Spleen (tissue), 11 donors: ENCODE results near the gene SLC44A1. TPM values are rescaled to one million over a fixed set of nuclear protein-coding genes. Genes with fewer than 3 reads are reported as not detected.

Experiments used
- DNase-seq: peaks from one replicate; pipeline ENCODE4 v3.0.0-alpha.2; 2020
- H3K27ac ChIP-seq, 8 donors: fragments of 200-600 bp; sonication (generic) in 7 of 8; 1 replicate in 4 of 8; 2 replicates in 4 of 8; pipeline versions ENCODE4 v1.5.0 to v1.8.0; 2016 to 2021; ENCODE audit warnings: inconsistent platforms in 4 of 8, mild to moderate bottlenecking in 4 of 8, moderate library complexity in 1 of 8
- H3K27me3 ChIP-seq, 7 donors: fragments of 200-600 bp; sonication (generic) in 6 of 7; replicated peaks in 1 of 7; 1 replicate in 4 of 7; 2 replicates in 3 of 7; pipeline versions ENCODE4 v1.5.0 to v1.8.0; 2016 to 2021; ENCODE audit warnings: inconsistent platforms in 3 of 7, mild to moderate bottlenecking in 1 of 7
- H3K36me3 ChIP-seq, 6 donors: fragments of 200-600 bp; sonication (generic) in 5 of 6; 1 replicate in 4 of 6; 2 replicates in 2 of 6; pipeline versions ENCODE4 v1.5.0 to v1.8.0; 2016 to 2021; ENCODE audit warnings: inconsistent platforms in 2 of 6
- H3K4me1 ChIP-seq, 6 donors: fragments of 200-600 bp; sonication (generic) in 5 of 6; 1 replicate in 3 of 6; 2 replicates in 3 of 6; pipeline versions ENCODE4 v1.5.0 to v1.8.0; 2016 to 2021; ENCODE audit warnings: inconsistent platforms in 3 of 6
- H3K4me3 ChIP-seq, 8 donors: fragments of 200-600 bp; sonication (generic) in 7 of 8; 1 replicate in 4 of 8; 2 replicates in 4 of 8; pipeline versions ENCODE4 v1.5.0 to v1.8.0; 2016 to 2021; ENCODE audit warnings: inconsistent platforms in 4 of 8, mild to moderate bottlenecking in 4 of 8, moderate library complexity in 2 of 8
- H3K9me3 ChIP-seq, 8 donors: fragments of 200-600 bp; sonication (generic) in 7 of 8; 1 replicate in 4 of 8; 2 replicates in 4 of 8; pipeline versions ENCODE4 v1.5.0 to v1.8.0; 2016 to 2021; ENCODE audit warnings: inconsistent platforms in 4 of 8
- POLR2A ChIP-seq, 3 donors: fragments of 450-650 bp; IDR thresholded peaks; one replicate each; pipeline ENCODE4 v1.5.1; 2017; ENCODE audit warnings: antibody characterized with exemption in 3 of 3, mild to moderate bottlenecking in 1 of 3
- POLR2AphosphoS5 ChIP-seq, 3 donors: sonication (generic); formaldehyde crosslinking; IDR thresholded peaks; one replicate each; pipeline ENCODE4 v1.5.1; 2017; ENCODE audit warnings: antibody characterized with exemption in 3 of 3
- WGBS, 5 donors: extraction: QIAGEN DNeasy Blood & Tissue Kit in 3 of 5; methylation state at CpG; one replicate each; pipeline versions ENCODE4 v1.1.5 to v1.1.7; 2013 to 2018; 5-methylcytosine and 5-hydroxymethylcytosine counted together
- intact Hi-C: fragments of 100-400 bp; cut with DNase I; formaldehyde crosslinking; loops from one replicate; pipeline ENCODE4 v1.15.0; 2023; ENCODE audit warnings: low total_unique reads
- polyA plus RNA-seq, 3 donors: library from polyadenylated mRNA; stranded (reverse); fragments of 200-250 nt; gene quantifications; one replicate each; pipeline ENCODE4 v1.2.1, GENCODE V29; 2013
- total RNA-seq, 7 donors: library from RNA; depleted of rRNA in 3 of 7; stranded (reverse); fragments of >200 nt in 3 of 7; fragmentation: NEBNext Ultra II Directional in 4 of 7; extraction: Animal tissue kit (Norgen Biotek cat#: 25700) in 4 of 7; gene quantifications; one replicate each; pipeline versions ENCODE4 v1.1.0 to v1.2.1, GENCODE V29; 2016 to 2021
- TF ChIP-seq, protein P1 (sequence below), 11 experiments: fragments of 200-600 bp in 7 of 11; fragments of 450-650 bp in 4 of 11; sonication (generic) in 4 of 11; IDR thresholded peaks in 8 of 11; conservative IDR thresholded peaks in 3 of 11; 1 replicate in 7 of 11; 2 replicates in 4 of 11; pipeline versions ENCODE4 v1.4.0 to v1.8.0; 2016 to 2021; ENCODE audit warnings: antibody characterized with exemption in 11 of 11, inconsistent platforms in 4 of 11, mild to moderate bottlenecking in 1 of 11
- donor health status: healthy with polysubstance abuse.
- donor health status: DM: no; HTN: no; CAD: no; lungs with moderate emphysema.
- donor health status: DM: no; HTN: no; CAD: no.
- donor health status: Bipolar disorder and iron deficiency.
- donor health status: healthy.
- donor health status: DM: no; HTN: no; CAD: no.
- donor health status: DM: yes; HTN: yes; CAD: no.

SLC44A1 gene
- total and polyA plus RNA-seq, 10 donors = 3.1 to 27.5 (median 21.9) TPM

DNA sequence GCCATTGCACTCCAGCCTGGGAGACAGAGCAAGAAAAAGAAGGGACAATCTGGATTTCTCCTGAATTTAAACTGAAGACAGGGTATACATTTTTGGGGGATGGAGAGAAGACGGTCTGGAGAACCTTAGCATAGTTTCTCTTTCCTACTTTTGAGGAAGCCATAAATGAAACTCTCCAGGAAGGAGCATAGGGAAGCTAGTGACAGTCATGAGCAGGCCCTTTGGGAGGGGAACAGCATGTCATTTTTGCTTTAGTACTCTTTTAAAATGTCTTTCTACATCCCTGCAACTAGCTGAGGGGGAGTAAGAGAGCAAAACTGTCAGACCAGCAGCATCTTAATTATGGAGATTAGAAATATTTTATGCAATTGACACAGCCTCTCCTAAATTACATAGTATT is 8.2 kb upstream of the SLC44A1 start:
- Histone ChIP-seq H3K27me3 (peaks cover 0 to 5% (median 0%) of the 10 kb centered on the region in 7 donors), H3K27ac (no peak overlapping the region), H3K4me1 (no peaks in the 10 kb centered on the region), H3K9me3 (no peaks in the 10 kb centered on the region), H3K36me3 (no peaks in the 10 kb centered on the region), H3K4me3 (no peak overlapping the region)
- WGBS, 5 donors = 50 to 87% (median 76%) methylated on average over 1 of the region's 1 CpG
- TF ChIP-seq, protein P1, sequence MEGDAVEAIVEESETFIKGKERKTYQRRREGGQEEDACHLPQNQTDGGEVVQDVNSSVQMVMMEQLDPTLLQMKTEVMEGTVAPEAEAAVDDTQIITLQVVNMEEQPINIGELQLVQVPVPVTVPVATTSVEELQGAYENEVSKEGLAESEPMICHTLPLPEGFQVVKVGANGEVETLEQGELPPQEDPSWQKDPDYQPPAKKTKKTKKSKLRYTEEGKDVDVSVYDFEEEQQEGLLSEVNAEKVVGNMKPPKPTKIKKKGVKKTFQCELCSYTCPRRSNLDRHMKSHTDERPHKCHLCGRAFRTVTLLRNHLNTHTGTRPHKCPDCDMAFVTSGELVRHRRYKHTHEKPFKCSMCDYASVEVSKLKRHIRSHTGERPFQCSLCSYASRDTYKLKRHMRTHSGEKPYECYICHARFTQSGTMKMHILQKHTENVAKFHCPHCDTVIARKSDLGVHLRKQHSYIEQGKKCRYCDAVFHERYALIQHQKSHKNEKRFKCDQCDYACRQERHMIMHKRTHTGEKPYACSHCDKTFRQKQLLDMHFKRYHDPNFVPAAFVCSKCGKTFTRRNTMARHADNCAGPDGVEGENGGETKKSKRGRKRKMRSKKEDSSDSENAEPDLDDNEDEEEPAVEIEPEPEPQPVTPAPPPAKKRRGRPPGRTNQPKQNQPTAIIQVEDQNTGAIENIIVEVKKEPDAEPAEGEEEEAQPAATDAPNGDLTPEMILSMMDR (IDR thresholded peaks at IDR 0.05 in 8 of 11, conservative IDR thresholded peaks at IDR 0.05 in 3 of 11) = no peak
- no peak for TF ChIP-seq POLR2A (IDR thresholded peaks at IDR 0.05)
- TF ChIP-seq POLR2AphosphoS5 (IDR thresholded peaks at IDR 0.05) = no peak
- DNase-seq = no peak
- intact Hi-C loops = no loop called here

DNA sequence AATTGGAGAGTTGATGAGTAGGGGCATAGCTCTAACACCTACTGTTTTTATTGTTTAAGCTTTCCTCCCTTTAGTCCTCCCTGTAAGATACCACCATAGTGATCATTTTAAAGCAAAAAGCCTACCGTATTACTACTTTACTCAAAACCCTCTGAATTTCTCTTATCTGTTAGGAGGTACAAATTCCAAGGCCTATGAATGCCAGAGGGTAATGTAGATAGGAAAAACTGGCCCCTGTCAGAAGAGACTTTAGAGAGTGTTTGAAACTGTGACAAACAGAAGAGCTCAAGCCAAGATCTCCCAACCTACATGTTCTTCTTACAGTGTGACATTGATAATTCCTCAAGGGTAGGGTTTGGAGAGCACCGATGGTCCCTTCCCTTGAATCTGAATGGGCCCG is 7.2 kb upstream of the SLC44A1 start:
- H3K9me3 ChIP-seq = no peaks in the 10 kb centered on the region
- H3K27me3 ChIP-seq = peaks cover 0 to 5% (median 0%) of the 10 kb centered on the region in 7 donors
- H3K4me1 ChIP-seq = peaks cover 0 to 3% (median 0%) of the 10 kb centered on the region in 6 donors
- no peaks in the 10 kb centered on the region for H3K36me3 ChIP-seq
- TF ChIP-seq POLR2AphosphoS5 (IDR thresholded peaks at IDR 0.05) = no peak
- TF ChIP-seq, protein P1 (IDR thresholded peaks at IDR 0.05 in 8 of 11, conservative IDR thresholded peaks at IDR 0.05 in 3 of 11) = no peak
- no peak for TF ChIP-seq POLR2A (IDR thresholded peaks at IDR 0.05)
- intact Hi-C loops = no loop called here
- WGBS, 5 donors = 90 to 99% (median 97%) methylated on average over 3 of the region's 3 CpGs
- H3K27ac ChIP-seq = no peak overlapping the region
- no peak for DNase-seq
- no peak overlapping the region for H3K4me3 ChIP-seq

DNA sequence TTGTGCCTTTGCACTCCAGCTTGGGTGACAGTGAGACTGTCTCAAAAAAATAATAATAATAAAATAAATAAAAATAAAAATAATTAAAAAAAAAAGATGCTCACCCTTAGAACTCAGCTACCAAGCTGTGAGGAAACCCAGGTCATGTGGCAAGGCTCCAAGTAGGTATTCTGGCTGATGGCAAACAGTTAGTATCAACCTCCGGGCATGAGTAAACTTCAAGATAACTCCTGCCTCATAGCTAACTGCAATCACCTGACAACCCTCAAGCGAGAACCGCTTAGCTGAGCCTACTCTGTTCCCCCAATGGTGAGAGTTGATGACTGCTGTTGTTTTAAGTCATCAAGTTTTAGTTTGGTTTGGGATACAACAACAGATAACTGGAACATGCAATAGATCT is 6.1 kb upstream of the SLC44A1 start:
- no peak for DNase-seq
- Histone ChIP-seq H3K4me3 (no peak overlapping the region), H3K4me1 (peaks cover 3 to 13% (median 6%) of the 10 kb centered on the region in 6 donors), H3K9me3 (no peaks in the 10 kb centered on the region), H3K36me3 (no peaks in the 10 kb centered on the region), H3K27me3 (peaks cover 0 to 5% (median 0%) of the 10 kb centered on the region in 7 donors), H3K27ac (no peak overlapping the region)
- 91 to 99% (median 93%) methylated on average over 3 of the region's 3 CpGs for WGBS, 5 donors
- no peak for TF ChIP-seq POLR2A (IDR thresholded peaks at IDR 0.05)
- TF ChIP-seq, protein P1 (IDR thresholded peaks at IDR 0.05 in 8 of 11, conservative IDR thresholded peaks at IDR 0.05 in 3 of 11) = no peak
- TF ChIP-seq POLR2AphosphoS5 (IDR thresholded peaks at IDR 0.05) = no peak
- intact Hi-C loops = no loop called here

DNA sequence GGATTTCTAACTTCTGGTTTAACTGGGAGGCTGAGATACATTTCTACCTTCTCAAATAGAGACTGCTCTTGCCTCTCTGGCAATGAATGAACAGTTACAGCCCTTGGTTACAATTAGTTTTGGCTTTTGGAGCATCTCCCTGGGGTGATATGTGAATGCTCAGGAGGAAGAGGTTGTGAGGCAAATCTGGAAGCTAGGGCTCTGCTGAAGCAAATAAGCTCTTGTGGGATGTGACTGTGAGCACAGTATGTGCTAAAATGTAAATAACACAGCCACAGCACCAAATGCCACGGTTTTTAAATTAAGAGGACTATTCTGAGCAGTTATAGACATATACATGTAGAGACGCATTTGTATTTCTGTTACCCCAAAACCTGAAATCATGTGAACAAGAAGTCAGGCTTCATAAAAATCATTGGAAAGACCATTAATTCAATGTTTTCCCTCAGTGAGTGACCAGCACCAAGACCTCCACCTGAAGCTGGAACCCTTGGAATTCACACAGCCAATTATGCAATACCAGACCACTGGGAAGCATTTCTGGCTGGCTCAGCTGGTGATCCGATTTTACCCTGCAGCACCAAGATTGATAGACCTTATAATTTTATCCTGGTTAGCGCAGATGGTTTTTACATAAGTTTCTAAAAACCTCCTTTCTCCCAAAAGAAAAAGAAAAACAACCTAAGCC is 3.0 kb upstream of the SLC44A1 start:
- peaks cover 10 to 39% (median 25%) of the 10 kb centered on the region in 6 donors for H3K4me1 ChIP-seq
- H3K9me3 ChIP-seq = no peaks in the 10 kb centered on the region
- H3K27ac ChIP-seq = no peak overlapping the region
- no peak overlapping the region for H3K4me3 ChIP-seq
- no peaks in the 10 kb centered on the region for H3K36me3 ChIP-seq
- intact Hi-C loops = loop anchor here (10.0 kb wide), 1 partner anchor 317 kb away; the partner anchor contains the start of gene ABCA1
- TF ChIP-seq POLR2AphosphoS5 (IDR thresholded peaks at IDR 0.05) = no peak
- TF ChIP-seq POLR2A (IDR thresholded peaks at IDR 0.05) = no peak
- TF ChIP-seq, protein P1 (IDR thresholded peaks at IDR 0.05 in 8 of 11, conservative IDR thresholded peaks at IDR 0.05 in 3 of 11) = no peak
- 77 to 84% (median 81%) methylated on average over 4 of the region's 4 CpGs for WGBS, 5 donors
- DNase-seq = no peak
- peaks cover 0 to 5% (median 0%) of the 10 kb centered on the region in 7 donors for H3K27me3 ChIP-seq
